Skeletal muscle tissue (tissue), 4 donors: Measurements from ENCODE around the gene P2RY2. TPM values are rescaled to one million over a fixed set of nuclear protein-coding genes. Genes with fewer than 3 reads are reported as not detected.

Source experiments
- H3K27ac ChIP-seq: one replicate; pipeline ENCODE4 v1.7.0; 2013; ENCODE audit warnings: mild to moderate bottlenecking, low read depth, low read length, inconsistent platforms
- H3K27me3 ChIP-seq, 3 donors: one replicate each; pipeline ENCODE4 v1.7.0; 2013; ENCODE audit warnings: low read length in 3 of 3; ENCODE audit not compliant: control insufficient read depth in 3 of 3, insufficient read depth in 3 of 3
- H3K36me3 ChIP-seq, 3 donors: one replicate each; pipeline ENCODE4 v1.7.0; 2013; ENCODE audit warnings: low read length in 3 of 3; ENCODE audit not compliant: control insufficient read depth in 3 of 3, insufficient read depth in 3 of 3
- H3K4me1 ChIP-seq, 3 donors: one replicate each; pipeline ENCODE4 v1.7.0; 2013; ENCODE audit warnings: low read length in 3 of 3, mild to moderate bottlenecking in 3 of 3; ENCODE audit not compliant: control insufficient read depth in 3 of 3, insufficient read depth in 3 of 3
- H3K4me3 ChIP-seq, 3 donors: one replicate each; pipeline ENCODE4 v1.7.0; 2013; ENCODE audit warnings: low read length in 3 of 3
- H3K9ac ChIP-seq, 3 donors: one replicate each; pipeline ENCODE4 v1.7.0; 2013; ENCODE audit warnings: low read length in 3 of 3, mild to moderate bottlenecking in 3 of 3, moderate library complexity in 2 of 3, low read depth in 1 of 3
- H3K9me3 ChIP-seq, 3 donors: one replicate each; pipeline ENCODE4 v1.7.0; 2013; ENCODE audit warnings: low read length in 3 of 3; ENCODE audit not compliant: control insufficient read depth in 3 of 3
- total RNA-seq: library from RNA; depleted of rRNA; stranded (reverse); fragments of >200 nt; gene quantifications from one replicate; pipeline ENCODE4 v1.2.3, GENCODE V29; 2014
- donor health status: Osteomylitis.

Gene P2RY2
- total RNA-seq, 1 donor from 2014 or later = 1.0 TPM

- Histone ChIP-seq H3K27me3 (no peaks in the 10 kb centered on the region), H3K27ac (no peak overlapping the region), H3K9ac (no peak overlapping the region), H3K4me1 (peaks cover 9 to 32% (median 9%) of the 10 kb centered on the region in 3 donors), H3K36me3 (no peaks in the 10 kb centered on the region), H3K9me3 (no peaks in the 10 kb centered on the region), H3K4me3 (no peak overlapping the region)
Observed at GRCh38 chr11:73203322-73203721, 14.8 kb upstream of the P2RY2 start.

- H3K27me3 ChIP-seq = no peaks in the 10 kb centered on the region
- H3K4me1 ChIP-seq = peaks cover 9 to 32% (median 9%) of the 10 kb centered on the region in 3 donors
- H3K36me3 ChIP-seq = no peaks in the 10 kb centered on the region
- no peak overlapping the region for H3K4me3 ChIP-seq
- H3K9ac ChIP-seq = no peak overlapping the region
- H3K9me3 ChIP-seq = no peaks in the 10 kb centered on the region
- H3K27ac ChIP-seq = no peak overlapping the region
Observed at GRCh38 chr11:73203790-73204189, 14.3 kb upstream of the P2RY2 start.

GRCh38 chr11:73204711-73205121 is 13.4 kb upstream of the P2RY2 start:
- no peak overlapping the region for H3K9ac ChIP-seq
- H3K4me1 ChIP-seq = peaks cover 9 to 32% (median 9%) of the 10 kb centered on the region in 3 donors
- H3K4me3 ChIP-seq = no peak overlapping the region
- no peaks in the 10 kb centered on the region for H3K9me3 ChIP-seq
- no peaks in the 10 kb centered on the region for H3K36me3 ChIP-seq
- H3K27me3 ChIP-seq = no peaks in the 10 kb centered on the region
- H3K27ac ChIP-seq = no peak overlapping the region

GRCh38 chr11:73205661-73206343 is 12.3 kb upstream of the P2RY2 start:
- Histone ChIP-seq H3K27ac (no peak overlapping the region), H3K27me3 (no peaks in the 10 kb centered on the region), H3K36me3 (no peaks in the 10 kb centered on the region), H3K4me1 (peaks cover 3 to 28% (median 5%) of the 10 kb centered on the region in 3 donors), H3K9me3 (no peaks in the 10 kb centered on the region), H3K4me3 (no peak overlapping the region), H3K9ac (no peak overlapping the region)

GRCh38 chr11:73206801-73207200 is 11.3 kb upstream of the P2RY2 start:
- H3K9me3 ChIP-seq = no peaks in the 10 kb centered on the region
- peaks cover 3 to 22% (median 5%) of the 10 kb centered on the region in 3 donors for H3K4me1 ChIP-seq
- H3K27me3 ChIP-seq = no peaks in the 10 kb centered on the region
- H3K9ac ChIP-seq = no peak overlapping the region
- H3K27ac ChIP-seq = no peak overlapping the region
- H3K36me3 ChIP-seq = no peaks in the 10 kb centered on the region
- H3K4me3 ChIP-seq = no peak overlapping the region

GRCh38 chr11:73209892-73210291 is 8.2 kb upstream of the P2RY2 start:
- Histone ChIP-seq H3K36me3 (no peaks in the 10 kb centered on the region), H3K4me3 (no peak overlapping the region), H3K27me3 (no peaks in the 10 kb centered on the region), H3K9ac (no peak overlapping the region), H3K4me1 (peaks cover 26 to 37% (median 34%) of the 10 kb centered on the region in 3 donors), H3K27ac (no peak overlapping the region), H3K9me3 (no peaks in the 10 kb centered on the region)

GRCh38 chr11:73210916-73211667 is 7.0 kb upstream of the P2RY2 start:
- Histone ChIP-seq H3K27ac (no peak overlapping the region), H3K4me1 (peaks cover 35 to 40% (median 37%) of the 10 kb centered on the region in 3 donors), H3K4me3 (no peak overlapping the region), H3K9me3 (no peaks in the 10 kb centered on the region), H3K27me3 (no peaks in the 10 kb centered on the region), H3K36me3 (no peaks in the 10 kb centered on the region), H3K9ac (no peak overlapping the region)

- H3K27me3 ChIP-seq = no peaks in the 10 kb centered on the region
- peak overlapping the region; percentile 73 for H3K27ac ChIP-seq
- no peaks in the 10 kb centered on the region for H3K9me3 ChIP-seq
- H3K9ac ChIP-seq = peak overlapping the region in 1 of 3 donors; percentile 4
- H3K4me3 ChIP-seq = no peak overlapping the region
- H3K36me3 ChIP-seq = no peaks in the 10 kb centered on the region
- peaks cover 50 to 59% (median 57%) of the 10 kb centered on the region in 3 donors for H3K4me1 ChIP-seq
Observed at GRCh38 chr11:73213196-73214143, 4.6 kb upstream of the P2RY2 start.

- H3K27ac ChIP-seq = peak overlapping the region; percentile 94
- no peaks in the 10 kb centered on the region for H3K27me3 ChIP-seq
- peak overlapping the region in 2 of 3 donors; percentile 62 to 85 for H3K9ac ChIP-seq
- H3K36me3 ChIP-seq = no peaks in the 10 kb centered on the region
- H3K9me3 ChIP-seq = no peaks in the 10 kb centered on the region
- H3K4me1 ChIP-seq = peaks cover 62 to 79% (median 76%) of the 10 kb centered on the region in 3 donors
- H3K4me3 ChIP-seq = peak overlapping the region in 2 of 3 donors; percentile 11 to 35
Observed at GRCh38 chr11:73215191-73216134, 2.6 kb upstream of the P2RY2 start.
